ENCODE data around the gene GSC2. TPM values are rescaled to one million over a fixed set of nuclear protein-coding genes. Genes with fewer than 3 reads are reported as not detected.

The GSC2 gene
- total and polyA plus RNA-seq, 9 of the 15 experiments (the other 6 are each of a cell fraction or from before 2014, with no cell fraction given): not detected

DNA sequence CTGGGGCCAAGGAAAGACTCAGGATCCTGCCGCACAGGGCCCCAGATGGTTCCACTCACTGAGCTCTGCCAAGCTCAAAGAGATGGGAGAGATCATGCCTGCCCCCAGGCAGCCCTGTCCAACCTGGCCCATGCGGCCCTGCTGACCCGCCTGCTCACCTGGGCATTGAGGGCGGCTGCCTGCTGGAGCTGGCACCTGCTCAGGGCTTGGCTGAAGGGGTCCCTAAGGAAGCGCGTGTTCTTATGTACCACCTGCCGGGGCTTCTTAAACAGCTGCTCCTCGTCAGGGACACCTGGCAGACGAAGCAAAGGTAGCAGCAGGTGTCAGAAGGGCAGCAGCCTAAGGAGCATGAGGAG is 11.1 kb downstream of the GSC2 start (continued):
- TF ChIP-seq ZNF3 (CRISPR knock-in tag; IDR thresholded peaks at IDR 0.05) (no peak), CBX2 (IDR thresholded peaks at IDR 0.05; ENCODE audit: insufficient read depth, low read length, poor library complexity, severe bottlenecking) (no peak), BACH1 (tag; IDR thresholded peaks at IDR 0.05) (no peak), RBFOX2 (IDR thresholded peaks at IDR 0.05; ENCODE audit: low read depth, low read length) (peak; percentile 37), POLR2G (IDR thresholded peaks at IDR 0.05; ENCODE audit: low read depth, low read length) (peak; percentile 63; the same call in 1 of the 2 replicates), SRSF1 (IDR thresholded peaks at IDR 0.05; ENCODE audit: low read depth, low read length) (no peak), SAP30 (IDR thresholded peaks at IDR 0.05; ENCODE audit: borderline replicate concordance, insufficient read depth, low read depth, low read length, poor library complexity, severe bottlenecking) (no peak)
- TF ChIP-seq, protein P1, sequence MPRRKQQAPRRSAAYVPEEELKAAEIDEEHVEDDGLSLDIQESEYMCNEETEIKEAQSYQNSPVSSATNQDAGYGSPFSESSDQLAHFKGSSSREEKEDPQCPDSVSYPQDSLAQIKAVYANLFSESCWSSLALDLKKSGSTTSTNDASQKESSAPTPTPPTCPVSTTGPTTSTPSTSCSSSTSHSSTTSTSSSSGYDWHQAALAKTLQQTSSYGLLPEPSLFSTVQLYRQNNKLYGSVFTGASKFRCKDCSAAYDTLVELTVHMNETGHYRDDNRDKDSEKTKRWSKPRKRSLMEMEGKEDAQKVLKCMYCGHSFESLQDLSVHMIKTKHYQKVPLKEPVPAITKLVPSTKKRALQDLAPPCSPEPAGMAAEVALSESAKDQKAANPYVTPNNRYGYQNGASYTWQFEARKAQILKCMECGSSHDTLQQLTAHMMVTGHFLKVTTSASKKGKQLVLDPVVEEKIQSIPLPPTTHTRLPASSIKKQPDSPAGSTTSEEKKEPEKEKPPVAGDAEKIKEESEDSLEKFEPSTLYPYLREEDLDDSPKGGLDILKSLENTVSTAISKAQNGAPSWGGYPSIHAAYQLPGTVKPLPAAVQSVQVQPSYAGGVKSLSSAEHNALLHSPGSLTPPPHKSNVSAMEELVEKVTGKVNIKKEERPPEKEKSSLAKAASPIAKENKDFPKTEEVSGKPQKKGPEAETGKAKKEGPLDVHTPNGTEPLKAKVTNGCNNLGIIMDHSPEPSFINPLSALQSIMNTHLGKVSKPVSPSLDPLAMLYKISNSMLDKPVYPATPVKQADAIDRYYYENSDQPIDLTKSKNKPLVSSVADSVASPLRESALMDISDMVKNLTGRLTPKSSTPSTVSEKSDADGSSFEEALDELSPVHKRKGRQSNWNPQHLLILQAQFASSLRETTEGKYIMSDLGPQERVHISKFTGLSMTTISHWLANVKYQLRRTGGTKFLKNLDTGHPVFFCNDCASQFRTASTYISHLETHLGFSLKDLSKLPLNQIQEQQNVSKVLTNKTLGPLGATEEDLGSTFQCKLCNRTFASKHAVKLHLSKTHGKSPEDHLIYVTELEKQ (CRISPR knock-in tag; IDR thresholded peaks at IDR 0.05): no peak
- TF ChIP-seq, protein P2, sequence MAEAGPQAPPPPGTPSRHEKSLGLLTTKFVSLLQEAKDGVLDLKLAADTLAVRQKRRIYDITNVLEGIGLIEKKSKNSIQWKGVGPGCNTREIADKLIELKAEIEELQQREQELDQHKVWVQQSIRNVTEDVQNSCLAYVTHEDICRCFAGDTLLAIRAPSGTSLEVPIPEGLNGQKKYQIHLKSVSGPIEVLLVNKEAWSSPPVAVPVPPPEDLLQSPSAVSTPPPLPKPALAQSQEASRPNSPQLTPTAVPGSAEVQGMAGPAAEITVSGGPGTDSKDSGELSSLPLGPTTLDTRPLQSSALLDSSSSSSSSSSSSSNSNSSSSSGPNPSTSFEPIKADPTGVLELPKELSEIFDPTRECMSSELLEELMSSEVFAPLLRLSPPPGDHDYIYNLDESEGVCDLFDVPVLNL (CRISPR knock-in tag; IDR thresholded peaks at IDR 0.05; ENCODE audit: low read depth): 0 out of 2 replicates have a peak, but pooled peaks have one; percentile 44
- TF ChIP-seq, protein P3, sequence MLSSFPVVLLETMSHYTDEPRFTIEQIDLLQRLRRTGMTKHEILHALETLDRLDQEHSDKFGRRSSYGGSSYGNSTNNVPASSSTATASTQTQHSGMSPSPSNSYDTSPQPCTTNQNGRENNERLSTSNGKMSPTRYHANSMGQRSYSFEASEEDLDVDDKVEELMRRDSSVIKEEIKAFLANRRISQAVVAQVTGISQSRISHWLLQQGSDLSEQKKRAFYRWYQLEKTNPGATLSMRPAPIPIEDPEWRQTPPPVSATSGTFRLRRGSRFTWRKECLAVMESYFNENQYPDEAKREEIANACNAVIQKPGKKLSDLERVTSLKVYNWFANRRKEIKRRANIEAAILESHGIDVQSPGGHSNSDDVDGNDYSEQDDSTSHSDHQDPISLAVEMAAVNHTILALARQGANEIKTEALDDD (IDR thresholded peaks at IDR 0.05): no peak

All from K562 (cell line).